ENCODE results near the gene GPR151.

GPR151 gene

GRCh38 chr5:146520731-146521130 lies 4.7 kb upstream of the GPR151 start:
- no peak for DNase-seq (ENCODE audit: low spot score)

DNA sequence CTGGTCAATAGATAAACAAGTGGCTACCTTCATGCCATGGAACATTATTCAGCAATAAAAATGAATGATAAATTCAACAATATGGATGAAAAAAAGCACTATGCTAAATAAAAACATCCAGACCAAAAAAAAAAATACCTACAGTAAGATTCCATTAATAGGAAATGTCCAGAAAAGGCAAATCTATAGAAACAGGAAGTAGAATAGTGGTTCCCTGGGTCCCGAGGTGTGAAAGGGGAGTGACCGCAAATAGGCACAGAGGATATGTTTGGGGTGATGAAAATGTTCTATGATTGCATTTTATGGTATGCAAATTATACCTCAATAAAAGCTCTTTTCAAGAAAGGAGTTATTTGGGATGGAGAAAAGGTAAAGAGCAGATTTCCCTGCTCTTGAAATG lies 3.6 kb upstream of the GPR151 start:
- no peak for DNase-seq (ENCODE audit: low spot score)

DNA sequence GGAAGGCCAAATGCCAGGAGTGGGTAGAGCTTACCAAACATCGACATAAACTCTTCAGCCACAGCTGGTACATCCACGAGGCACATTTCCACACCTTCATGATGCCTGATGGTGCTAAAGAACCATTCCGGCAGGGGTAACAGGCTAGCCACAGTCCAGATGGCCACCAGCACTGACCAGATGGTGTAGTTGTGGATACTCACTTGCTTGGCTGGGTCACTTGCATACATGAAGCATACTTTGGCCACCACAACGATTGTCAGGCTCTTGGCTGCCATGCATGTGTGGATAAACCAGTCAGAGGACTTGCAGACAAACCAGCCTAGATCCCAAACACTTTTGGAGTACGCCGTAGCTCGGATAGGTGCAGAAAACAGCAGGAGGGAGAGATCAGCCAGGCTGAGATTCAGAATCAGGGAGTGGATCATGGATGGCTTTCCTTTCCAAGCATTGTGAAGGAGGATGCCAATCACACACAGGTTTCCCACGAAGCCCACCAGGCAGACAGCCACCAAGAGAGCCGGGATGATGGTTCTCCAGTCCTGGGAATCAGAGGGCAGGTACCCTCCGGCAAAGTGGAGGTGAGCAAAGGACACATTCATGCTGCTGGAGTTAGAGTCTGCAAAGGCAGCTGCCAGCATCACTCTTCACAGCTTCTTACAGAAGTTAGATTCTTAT lies 378 bp downstream of the GPR151 start:
- no peak for DNase-seq (ENCODE audit: low spot score)

DNA sequence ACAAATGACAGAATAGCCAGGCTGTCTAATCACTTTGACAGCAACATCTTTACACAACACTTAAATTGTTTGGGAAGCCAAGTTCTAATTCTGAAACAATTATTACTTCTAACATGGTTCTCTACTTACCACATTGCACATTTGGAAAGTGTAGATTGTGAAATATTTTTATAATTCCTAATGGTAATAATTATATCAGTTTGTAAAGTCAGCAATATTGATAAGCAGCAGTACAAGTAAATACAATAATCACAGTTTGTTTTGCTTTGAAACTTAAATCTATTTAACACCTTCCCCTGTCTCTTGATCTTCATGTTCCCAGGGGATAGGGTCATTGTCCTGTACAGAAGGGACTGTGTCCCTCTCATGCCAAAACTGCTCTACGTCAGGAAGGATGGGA lies 1.4 kb downstream of the GPR151 start:
- DNase-seq (ENCODE audit: low spot score): no peak

DNA sequence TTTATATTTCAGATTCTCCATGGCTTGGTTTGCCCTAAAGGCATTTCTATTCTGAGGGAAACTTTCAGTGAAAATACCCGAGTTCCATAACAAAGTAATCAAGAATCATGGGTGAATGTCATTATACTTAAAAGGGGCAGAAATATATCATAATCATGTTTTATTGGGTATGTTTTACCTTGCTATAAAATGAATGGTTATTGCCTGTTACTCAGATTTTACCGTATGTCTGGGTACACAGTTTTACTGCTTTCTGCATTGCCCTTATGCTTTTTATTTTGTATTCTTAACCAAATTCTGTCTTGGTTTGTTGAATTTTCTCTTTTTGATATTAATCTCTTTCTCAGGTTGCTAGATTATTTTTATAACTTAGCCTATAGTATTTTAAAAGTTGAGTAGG lies 2.5 kb downstream of the GPR151 start:
- DNase-seq (ENCODE audit: low spot score): no peak

DNA sequence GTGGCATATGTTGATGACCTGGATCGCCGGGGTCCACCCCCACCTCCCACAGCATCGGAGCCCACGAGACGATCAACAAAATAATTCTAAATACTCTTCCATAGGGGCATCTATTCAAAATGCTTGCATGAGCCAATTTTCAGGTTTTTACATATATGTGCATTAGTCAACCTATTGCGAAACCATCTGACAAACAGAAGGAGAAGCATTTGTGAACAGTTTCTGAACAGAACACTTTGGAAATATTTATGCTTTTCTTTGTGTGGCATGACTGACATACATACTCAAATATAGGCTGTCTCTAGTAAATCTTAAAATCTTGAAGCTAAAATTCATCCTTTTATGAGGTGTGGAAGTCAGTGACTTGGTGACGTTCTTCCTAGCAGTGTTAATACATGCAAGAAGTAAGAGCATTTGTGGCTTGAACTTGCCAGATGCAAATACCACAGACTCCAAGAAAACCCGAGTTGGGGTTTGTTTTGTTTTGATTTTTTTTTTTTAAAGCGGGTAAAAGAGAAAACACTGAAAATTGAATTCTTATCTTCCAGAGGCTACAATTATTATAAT lies 5.3 kb downstream of the GPR151 start:
- DNase-seq (ENCODE audit: low spot score): no peak

- no peak for DNase-seq (ENCODE audit: low spot score)
Measured at GRCh38 chr5:146507428-146507827, 8.6 kb downstream of the GPR151 start.

GRCh38 chr5:146499680-146500079 lies 16.3 kb downstream of the GPR151 start:
- DNase-seq (ENCODE audit: low spot score): no peak

GRCh38 chr5:146494656-146495055 lies 21.3 kb downstream of the GPR151 start:
- no peak for DNase-seq (ENCODE audit: low spot score)

- no peak for DNase-seq (ENCODE audit: low spot score)
Measured at GRCh38 chr5:146490089-146490843, 25.7 kb downstream of the GPR151 start.

GRCh38 chr5:146484714-146485391 lies 31.1 kb downstream of the GPR151 start:
- no peak for DNase-seq (ENCODE audit: low spot score)

DNA sequence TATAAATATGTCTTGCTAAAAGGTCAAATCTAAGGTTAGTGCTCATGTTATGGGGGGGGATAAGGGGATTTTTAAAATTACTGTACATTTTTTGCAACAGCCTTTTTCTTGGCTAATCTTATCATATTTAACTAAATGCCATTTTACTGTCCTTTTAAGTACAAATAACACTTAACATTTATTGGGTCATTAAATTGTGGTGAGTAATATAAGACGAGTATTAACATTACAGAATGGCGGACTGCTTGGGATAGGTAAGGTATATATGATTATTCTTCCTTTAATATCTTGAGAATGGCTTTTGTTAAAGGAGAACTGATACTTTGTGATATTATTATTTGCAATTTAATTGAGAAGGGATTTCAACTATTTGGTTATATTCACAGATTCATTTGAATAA lies 33.2 kb downstream of the GPR151 start:
- DNase-seq (ENCODE audit: low spot score): no peak

DNA sequence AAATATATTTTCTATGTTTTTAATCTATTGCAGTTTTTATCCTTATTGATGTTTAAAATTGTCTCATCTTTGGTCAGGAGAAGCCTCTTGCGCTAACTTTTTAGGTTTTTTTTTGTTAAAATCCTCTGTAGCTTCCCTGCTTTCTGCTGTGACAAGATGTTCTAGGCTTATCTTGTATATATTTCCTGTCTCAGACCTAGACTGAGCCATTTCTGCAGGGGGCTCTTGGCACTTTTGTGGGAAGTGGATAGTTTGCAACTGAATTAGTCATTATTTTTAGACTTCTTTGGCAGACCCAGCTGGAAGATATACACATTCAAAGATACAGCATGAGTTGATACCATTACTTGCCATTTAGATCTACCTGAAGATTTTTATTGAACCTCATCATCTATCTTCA lies 40.1 kb downstream of the GPR151 start:
- DNase-seq (ENCODE audit: low spot score): no peak

DNA sequence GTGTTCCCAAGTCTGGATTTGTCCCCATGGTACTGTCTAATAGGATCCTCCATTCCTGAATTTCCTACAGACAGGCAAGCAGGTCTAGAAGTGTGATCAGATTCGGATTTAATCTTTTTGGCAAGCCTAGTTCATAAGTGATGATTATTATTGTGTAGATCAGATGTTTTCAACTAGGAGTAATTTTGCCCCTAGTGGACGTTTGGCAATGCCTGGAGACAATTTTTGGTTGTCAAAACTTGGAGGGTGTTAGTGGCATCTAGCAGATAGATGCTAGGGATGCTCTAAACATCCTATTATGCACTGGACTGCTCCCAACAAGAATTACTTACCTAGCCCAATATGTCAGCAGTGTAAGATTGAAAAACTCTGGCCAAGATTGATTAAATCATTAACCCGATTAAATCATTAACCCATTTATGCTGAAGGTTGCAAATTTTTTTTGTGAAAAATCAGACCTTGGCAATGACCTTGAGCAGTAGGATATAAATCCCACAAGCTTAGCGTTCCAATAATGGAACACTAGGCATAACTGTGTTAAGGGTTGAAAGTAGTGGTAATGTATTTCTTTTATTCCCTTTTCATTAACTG lies 40.7 kb downstream of the GPR151 start:
- DNase-seq (ENCODE audit: low spot score): no peak

DNA sequence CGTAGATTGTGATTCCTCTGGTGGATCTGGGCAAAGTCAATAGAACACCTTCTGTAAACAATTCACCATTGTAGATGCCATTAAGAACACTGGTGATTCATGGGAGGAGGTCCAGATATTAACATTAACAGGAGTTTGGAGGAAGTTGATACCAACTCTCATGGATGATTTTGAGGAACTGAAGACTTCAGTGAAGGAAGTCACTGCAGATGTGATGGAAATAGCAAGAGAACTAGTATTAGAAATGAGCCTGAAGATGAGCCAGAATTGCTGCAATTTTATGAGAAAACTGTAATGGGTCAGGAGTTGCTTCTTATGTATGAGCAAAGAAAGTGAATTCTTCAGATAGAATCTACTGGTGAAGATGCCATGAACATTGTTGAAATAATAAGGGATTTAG lies 41.9 kb downstream of the GPR151 start:
- no peak for DNase-seq (ENCODE audit: low spot score)

GRCh38 chr5:146467760-146468159 lies 48.2 kb downstream of the GPR151 start:
- DNase-seq (ENCODE audit: low spot score): no peak

DNA sequence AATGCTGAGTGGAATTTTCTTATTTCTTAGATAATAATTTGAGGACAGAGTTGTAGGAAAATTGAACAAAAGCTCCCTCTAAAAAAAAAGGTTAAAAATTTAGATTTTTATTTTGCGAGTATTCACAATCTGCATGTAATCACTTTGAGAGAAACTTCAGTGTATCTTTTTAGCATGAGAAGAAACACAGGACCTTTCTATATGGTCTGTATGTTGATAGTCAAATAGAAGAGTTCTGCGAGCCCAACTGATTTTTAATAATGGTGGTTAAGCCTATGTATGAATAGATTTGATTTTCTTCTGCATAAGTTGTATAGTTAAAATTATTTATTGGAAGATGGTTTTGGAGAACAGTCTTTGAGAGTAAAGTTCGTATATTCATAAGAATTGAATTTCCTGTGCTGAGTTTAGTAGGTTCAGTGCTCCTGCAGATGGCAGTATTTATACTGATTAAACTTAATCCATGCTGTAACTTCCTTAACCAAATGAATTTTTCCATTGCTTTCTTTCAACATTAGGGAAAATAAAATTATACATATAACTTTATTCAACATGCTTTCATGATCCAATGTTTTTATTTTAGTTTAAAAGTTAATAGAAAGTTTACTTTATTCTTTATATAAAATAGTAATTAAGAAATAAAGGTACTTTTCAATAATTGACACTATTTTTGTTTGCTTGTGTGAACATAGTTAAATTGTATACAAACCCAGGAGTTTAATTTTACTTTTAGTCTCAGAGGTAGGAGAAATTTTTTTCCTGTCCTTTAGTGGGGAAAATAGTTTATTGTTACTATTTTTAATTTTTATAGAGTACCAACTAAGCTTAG lies 49.3 kb downstream of the GPR151 start:
- no peak for DNase-seq (ENCODE audit: low spot score)

DNA sequence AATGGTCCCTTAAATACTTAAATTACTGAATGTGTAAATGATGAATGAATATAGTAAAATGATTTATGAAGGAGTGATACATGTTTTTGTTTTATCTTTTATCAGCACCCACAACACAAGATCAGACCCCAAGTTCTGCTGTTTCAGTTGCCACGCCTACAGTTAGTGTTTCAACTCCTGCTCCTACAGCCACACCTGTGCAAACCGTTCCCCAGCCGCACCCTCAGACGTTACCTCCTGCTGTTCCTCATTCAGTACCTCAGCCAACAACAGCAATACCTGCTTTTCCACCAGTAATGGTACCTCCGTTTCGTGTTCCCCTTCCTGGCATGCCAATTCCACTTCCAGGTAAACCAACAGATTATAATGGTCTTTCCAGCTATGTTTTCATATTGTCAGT lies 52.5 kb downstream of the GPR151 start:
- no peak for DNase-seq (ENCODE audit: low spot score)
